K562 treated with DMSO at 1 percent for 24 hours (cell line): ENCODE measurements around the gene OVOL1. TPM values are rescaled to one million over a fixed set of nuclear protein-coding genes. Genes with fewer than 3 reads are reported as not detected.

Experiments used
- total RNA-seq: library from RNA; unstranded; fragments of 300-600 nt; gene quantifications from 2 replicates; pipeline ENCODE4 v1.2.3, GENCODE V29; 2022; ENCODE audit warnings: low read depth; ENCODE audit not compliant: insufficient read depth

Gene OVOL1
- total RNA-seq: not detected in 2 replicates

GRCh38 chr11:65786786-65787636, at the start of gene OVOL1:
Gene OVOL1, plus strand, starts transcription at chr11:65787063. Its CDS starts 311 bp downstream, at chr11:65787374.

GRCh38 chr11:65780770-65781151, 6.1 kb upstream of the OVOL1 start, which contains the start of gene AP5B1:
Gene AP5B1, minus strand, starts transcription at chr11:65780976. Its CDS starts 385 bp downstream, at chr11:65780591.

GRCh38 chr11:65833297-65834030, 46.6 kb downstream of the OVOL1 start, which contains the start of gene SNX32:
Gene SNX32, plus strand, starts transcription at chr11:65833963. Its CDS starts 103 bp downstream, at chr11:65834066.

Other genes with a start within 250 kb of the OVOL1 start
- 42.3 and 45.8 TPM in 2 replicates for gene LTBP3, start 228.7 kb upstream of the OVOL1 start, total RNA-seq
- gene ZNRD2, start 216.6 kb upstream of the OVOL1 start, total RNA-seq: 65.6 and 76.3 TPM in 2 replicates
- 140 and 142 TPM in 2 replicates for gene FAM89B, start 214.5 kb upstream of the OVOL1 start, total RNA-seq
- 83.0 and 84.8 TPM in 2 replicates for gene EHBP1L1, start 211.0 kb upstream of the OVOL1 start, total RNA-seq
- gene KCNK7, start 191.3 kb upstream of the OVOL1 start, total RNA-seq: 4.0 and 4.8 TPM in 2 replicates
- 93.2 and 97.7 TPM in 2 replicates for gene MAP3K11, start 172.8 kb upstream of the OVOL1 start, total RNA-seq
- 52.3 and 54.3 TPM in 2 replicates for gene PCNX3, start 171.3 kb upstream of the OVOL1 start, total RNA-seq
- gene SIPA1, start 149.0 kb upstream of the OVOL1 start, total RNA-seq: 99.8 and 104 TPM in 2 replicates
- 76.3 and 79.5 TPM in 2 replicates for gene RELA, start 124.1 kb upstream of the OVOL1 start, total RNA-seq
- gene KAT5, start 74.8 kb upstream of the OVOL1 start, total RNA-seq: 50.5 and 58.6 TPM in 2 replicates
- gene RNASEH2C, start 66.3 kb upstream of the OVOL1 start, total RNA-seq: 50.7 and 64.2 TPM in 2 replicates
- 43.7 and 44.6 TPM in 2 replicates for gene AP5B1, start 6.1 kb upstream of the OVOL1 start, total RNA-seq
- gene SNX32, start 46.9 kb downstream of the OVOL1 start, total RNA-seq: not detected in 2 replicates
- 749 and 768 TPM in 2 replicates for gene CFL1, start 71.1 kb downstream of the OVOL1 start, total RNA-seq
- 72.4 and 88.2 TPM in 2 replicates for gene MUS81, start 73.4 kb downstream of the OVOL1 start, total RNA-seq
- 0.50 and 1.1 TPM in 2 replicates for gene EFEMP2, start 85.7 kb downstream of the OVOL1 start, total RNA-seq
- gene CTSW, start 92.8 kb downstream of the OVOL1 start, total RNA-seq: not detected in 2 replicates
- 68.1 and 94.2 TPM in 2 replicates for gene FIBP, start 101.4 kb downstream of the OVOL1 start, total RNA-seq
- gene CCDC85B, start 103.6 kb downstream of the OVOL1 start, total RNA-seq: 76.5 and 77.6 TPM in 2 replicates
- 5.8 and 9.9 TPM in 2 replicates for gene FOSL1, start 113.3 kb downstream of the OVOL1 start, total RNA-seq
- 62.0 and 63.2 TPM in 2 replicates for gene C11orf68, start 132.0 kb downstream of the OVOL1 start, total RNA-seq
- gene DRAP1, start 132.4 kb downstream of the OVOL1 start, total RNA-seq: 163 and 177 TPM in 2 replicates
- not detected in 2 replicates for gene TSGA10IP, start 158.4 kb downstream of the OVOL1 start, total RNA-seq
- gene SART1, start 174.7 kb downstream of the OVOL1 start, total RNA-seq: 78.9 and 80.3 TPM in 2 replicates
- 37.4 and 39.1 TPM in 2 replicates for gene EIF1AD, start 215.1 kb downstream of the OVOL1 start, total RNA-seq
- 187 and 191 TPM in 2 replicates for gene BANF1, start 215.4 kb downstream of the OVOL1 start, total RNA-seq
- not detected in 2 replicates for gene CST6, start 224.9 kb downstream of the OVOL1 start, total RNA-seq
- gene CATSPER1, start 239.4 kb downstream of the OVOL1 start, total RNA-seq: 0.23 and 0.30 TPM in 2 replicates